ENCODE data around the gene CCDC183. TPM values are rescaled to one million over a fixed set of nuclear protein-coding genes. Genes with fewer than 3 reads are reported as not detected.

CCDC183 gene
- polyA plus RNA-seq, 1 donor from 2014 or later: 5.5 TPM

GRCh38 chr9:136756134-136756438 lies 40.1 kb upstream of the CCDC183 start:
- Histone ChIP-seq H3K4me3 (ENCODE audit: low read length) (no peak overlapping the region), H3K36me3 (ENCODE audit: insufficient read depth, low read length) (no peaks in the 10 kb centered on the region), H3K4me2 (ENCODE audit: low read length) (no peak overlapping the region), H3F3A (ENCODE audit: insufficient read depth, low read length, poor library complexity, severe bottlenecking) (no peaks in the 10 kb centered on the region), H3K9me2 (ENCODE audit: insufficient read depth, low read length) (no peaks in the 10 kb centered on the region), H2AFZ (ENCODE audit: low read depth, low read length) (no peak overlapping the region), H3K27me3 (ENCODE audit: insufficient read depth, low read depth, low read length) (no peaks in the 10 kb centered on the region), H3K27ac (ENCODE audit: low read length) (no peak overlapping the region), H3K9me3 (ENCODE audit: low read length) (no peaks in the 10 kb centered on the region), H3K79me2 (replicated peaks; ENCODE audit: insufficient read depth, low read length) (no peaks in the 10 kb centered on the region), H4K20me1 (ENCODE audit: insufficient read depth) (no peaks in the 10 kb centered on the region), H3K9ac (ENCODE audit: low read length) (no peak overlapping the region)
- no peak for TF ChIP-seq RAD21 (conservative IDR thresholded peaks at IDR 0.05)
- no peak for TF ChIP-seq CTCF (IDR thresholded peaks at IDR 0.05; ENCODE audit: poor library complexity, severe bottlenecking)
- TF ChIP-seq TAF1 (IDR thresholded peaks at IDR 0.05; ENCODE audit: low read depth): no peak
- TF ChIP-seq REST (IDR thresholded peaks at IDR 0.05; ENCODE audit: borderline replicate concordance): no peak
- TF ChIP-seq POLR2AphosphoS5 (IDR thresholded peaks at IDR 0.05): no peak
- TF ChIP-seq SMC3 (conservative IDR thresholded peaks at IDR 0.05; ENCODE audit: poor library complexity): no peak
- TF ChIP-seq EP300 (conservative IDR thresholded peaks at IDR 0.05; ENCODE audit: poor library complexity, severe bottlenecking): no peak
- TF ChIP-seq EZH2 (IDR thresholded peaks at IDR 0.05; ENCODE audit: borderline replicate concordance, insufficient read depth, low read length, poor library complexity, severe bottlenecking): no peak
- no peak for TF ChIP-seq MXI1 (conservative IDR thresholded peaks at IDR 0.05; ENCODE audit: poor library complexity, severe bottlenecking)

GRCh38 chr9:136756836-136757235 lies 39.3 kb upstream of the CCDC183 start:
- Histone ChIP-seq H2AFZ (ENCODE audit: low read depth, low read length) (no peak overlapping the region), H4K20me1 (ENCODE audit: insufficient read depth) (no peaks in the 10 kb centered on the region), H3K36me3 (ENCODE audit: insufficient read depth, low read length) (no peaks in the 10 kb centered on the region), H3K9me3 (ENCODE audit: low read length) (no peaks in the 10 kb centered on the region), H3K4me2 (ENCODE audit: low read length) (no peak overlapping the region), H3F3A (ENCODE audit: insufficient read depth, low read length, poor library complexity, severe bottlenecking) (no peaks in the 10 kb centered on the region), H3K4me3 (ENCODE audit: low read length) (no peak overlapping the region), H3K9me2 (ENCODE audit: insufficient read depth, low read length) (no peaks in the 10 kb centered on the region), H3K9ac (ENCODE audit: low read length) (no peak overlapping the region), H3K79me2 (replicated peaks; ENCODE audit: insufficient read depth, low read length) (no peaks in the 10 kb centered on the region), H3K27me3 (ENCODE audit: insufficient read depth, low read depth, low read length) (no peaks in the 10 kb centered on the region), H3K27ac (ENCODE audit: low read length) (no peak overlapping the region)
- TF ChIP-seq MXI1 (conservative IDR thresholded peaks at IDR 0.05; ENCODE audit: poor library complexity, severe bottlenecking) (no peak), EP300 (conservative IDR thresholded peaks at IDR 0.05; ENCODE audit: poor library complexity, severe bottlenecking) (no peak), TAF1 (IDR thresholded peaks at IDR 0.05; ENCODE audit: low read depth) (no peak), POLR2AphosphoS5 (IDR thresholded peaks at IDR 0.05) (no peak), EZH2 (IDR thresholded peaks at IDR 0.05; ENCODE audit: borderline replicate concordance, insufficient read depth, low read length, poor library complexity, severe bottlenecking) (no peak), REST (IDR thresholded peaks at IDR 0.05; ENCODE audit: borderline replicate concordance) (no peak), CTCF (IDR thresholded peaks at IDR 0.05; ENCODE audit: poor library complexity, severe bottlenecking) (no peak), SMC3 (conservative IDR thresholded peaks at IDR 0.05; ENCODE audit: poor library complexity) (no peak), RAD21 (conservative IDR thresholded peaks at IDR 0.05) (no peak)

Data from neural cell (in vitro differentiated cells).